ENCODE results near the gene CLCN7. TPM values are rescaled to one million over a fixed set of nuclear protein-coding genes. Genes with fewer than 3 reads are reported as not detected.

Gene CLCN7
- total and polyA plus RNA-seq, 2 of the 13 experiments (the other 11 are each of a cell fraction or from before 2014, with no cell fraction given): 24.6 to 25.1 TPM

DNA sequence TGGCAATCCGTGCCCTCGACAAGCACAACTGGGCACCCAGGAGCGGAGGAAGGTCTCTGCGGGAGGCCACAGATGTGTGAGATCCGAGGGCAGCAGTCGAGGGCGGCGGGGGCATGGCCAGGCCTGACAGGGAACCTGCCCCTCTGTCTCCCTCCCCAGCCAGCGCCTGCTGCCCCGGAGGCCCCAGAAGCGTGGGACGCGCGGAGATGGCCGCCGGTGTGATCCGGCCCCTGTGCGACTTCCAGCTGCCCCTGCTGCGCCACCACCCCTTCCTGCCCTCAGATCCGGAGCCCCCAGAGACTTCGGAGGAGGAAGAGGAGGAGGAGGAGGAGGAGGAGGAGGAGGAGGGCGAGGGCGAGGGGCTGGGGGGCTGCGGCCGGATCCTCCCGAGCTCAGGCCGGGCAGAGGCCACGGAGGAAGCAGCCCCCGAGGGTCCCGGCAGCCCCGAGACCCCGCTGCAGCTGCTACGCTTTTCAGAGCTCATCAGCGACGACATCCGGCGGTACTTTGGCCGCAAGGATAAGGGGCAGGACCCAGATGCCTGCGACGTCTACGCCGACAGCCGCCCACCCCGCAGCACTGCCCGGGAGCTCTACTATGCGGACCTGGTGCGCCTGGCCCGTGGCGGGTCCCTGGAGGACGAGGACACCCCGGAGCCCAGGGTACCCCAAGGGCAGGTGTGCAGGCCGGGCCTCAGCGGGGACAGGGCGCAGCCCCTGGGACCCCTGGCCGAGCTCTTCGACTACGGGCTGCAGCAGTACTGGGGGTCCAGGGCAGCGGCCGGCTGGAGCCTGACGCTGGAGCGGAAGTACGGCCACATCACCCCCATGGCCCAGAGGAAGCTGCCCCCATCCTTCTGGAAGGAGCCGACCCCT, 42.2 kb downstream of the CLCN7 start:
- 93% methylated on average over 30 of the region's 63 CpGs for WGBS (ENCODE audit: low lambda C conversion rate)
- no peak for ATAC-seq
- no TSS peak for BruUV-seq (replicated peaks)
- Histone ChIP-seq H3K79me2 (ENCODE audit: insufficient read depth, low read length) (no peaks in the 10 kb centered on the region), H3K4me3 (replicated peaks in 1 of 3; ENCODE audit: insufficient read depth in 1 of 3, low read depth in 2 of 3, low read length in 3 of 3) (no peak overlapping the region), H4K20me1 (ENCODE audit: insufficient read depth, low read length) (no peaks in the 10 kb centered on the region), H3K4me2 (ENCODE audit: low read depth, low read length) (no peak overlapping the region), H3K27me3 (ENCODE audit: control insufficient read depth in 1 of 2, insufficient read depth in 2 of 2, low read length in 2 of 2) (peaks cover 10 to 38% of the 10 kb centered on the region in 2 experiments), H2AFZ (ENCODE audit: low read length) (no peak overlapping the region), H3K27ac (ENCODE audit: extremely low read length, insufficient read depth, low read length) (no peak overlapping the region), H3K9ac (ENCODE audit: insufficient read depth, low read depth, low read length) (no peak overlapping the region), H3K36me3 (replicated peaks in 1 of 2; ENCODE audit: control insufficient read depth in 1 of 2, insufficient read depth in 2 of 2, low read length in 2 of 2) (no peaks in the 10 kb centered on the region), H3K4me1 (ENCODE audit: insufficient read depth, low read length) (peaks cover 63% of the 10 kb centered on the region), H3K9me3 (ENCODE audit: low read length) (no peaks in the 10 kb centered on the region)
- no peak for DNase-seq (ENCODE audit: low spot score)
- intact Hi-C loops (cut with micrococcal nuclease; ENCODE audit: unreplicated experiment) (no loop called here), in situ Hi-C loops (cut with HindIII; ENCODE audit: extremely low pct_ligation_motif_present, low pct_unique_long_range_greater_than_20kb) (no loop called here)
- POLR2A ChIA-PET: interaction anchor here (1.3 kb wide), 1 partner anchor 12 kb away, joined by 6 read pairs; the partner anchor contains the start of gene UQCC4
- TF ChIP-seq ZBTB20 (CRISPR knock-in tag; IDR thresholded peaks at IDR 0.05; ENCODE audit: borderline replicate concordance, low read depth) (no peak), FOXC1 (CRISPR knock-in tag; IDR thresholded peaks at IDR 0.05; ENCODE audit: borderline replicate concordance) (no peak), DR1 (CRISPR knock-in tag; IDR thresholded peaks at IDR 0.05) (no peak), NFE2L1 (CRISPR knock-in tag; IDR thresholded peaks at IDR 0.05; ENCODE audit: borderline replicate concordance) (no peak), ERF (CRISPR knock-in tag; IDR thresholded peaks at IDR 0.05) (no peak)
- TF ChIP-seq, protein P1, sequence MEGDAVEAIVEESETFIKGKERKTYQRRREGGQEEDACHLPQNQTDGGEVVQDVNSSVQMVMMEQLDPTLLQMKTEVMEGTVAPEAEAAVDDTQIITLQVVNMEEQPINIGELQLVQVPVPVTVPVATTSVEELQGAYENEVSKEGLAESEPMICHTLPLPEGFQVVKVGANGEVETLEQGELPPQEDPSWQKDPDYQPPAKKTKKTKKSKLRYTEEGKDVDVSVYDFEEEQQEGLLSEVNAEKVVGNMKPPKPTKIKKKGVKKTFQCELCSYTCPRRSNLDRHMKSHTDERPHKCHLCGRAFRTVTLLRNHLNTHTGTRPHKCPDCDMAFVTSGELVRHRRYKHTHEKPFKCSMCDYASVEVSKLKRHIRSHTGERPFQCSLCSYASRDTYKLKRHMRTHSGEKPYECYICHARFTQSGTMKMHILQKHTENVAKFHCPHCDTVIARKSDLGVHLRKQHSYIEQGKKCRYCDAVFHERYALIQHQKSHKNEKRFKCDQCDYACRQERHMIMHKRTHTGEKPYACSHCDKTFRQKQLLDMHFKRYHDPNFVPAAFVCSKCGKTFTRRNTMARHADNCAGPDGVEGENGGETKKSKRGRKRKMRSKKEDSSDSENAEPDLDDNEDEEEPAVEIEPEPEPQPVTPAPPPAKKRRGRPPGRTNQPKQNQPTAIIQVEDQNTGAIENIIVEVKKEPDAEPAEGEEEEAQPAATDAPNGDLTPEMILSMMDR (CRISPR knock-in tag; IDR thresholded peaks at IDR 0.05): no peak
- TF ChIP-seq, protein P2, sequence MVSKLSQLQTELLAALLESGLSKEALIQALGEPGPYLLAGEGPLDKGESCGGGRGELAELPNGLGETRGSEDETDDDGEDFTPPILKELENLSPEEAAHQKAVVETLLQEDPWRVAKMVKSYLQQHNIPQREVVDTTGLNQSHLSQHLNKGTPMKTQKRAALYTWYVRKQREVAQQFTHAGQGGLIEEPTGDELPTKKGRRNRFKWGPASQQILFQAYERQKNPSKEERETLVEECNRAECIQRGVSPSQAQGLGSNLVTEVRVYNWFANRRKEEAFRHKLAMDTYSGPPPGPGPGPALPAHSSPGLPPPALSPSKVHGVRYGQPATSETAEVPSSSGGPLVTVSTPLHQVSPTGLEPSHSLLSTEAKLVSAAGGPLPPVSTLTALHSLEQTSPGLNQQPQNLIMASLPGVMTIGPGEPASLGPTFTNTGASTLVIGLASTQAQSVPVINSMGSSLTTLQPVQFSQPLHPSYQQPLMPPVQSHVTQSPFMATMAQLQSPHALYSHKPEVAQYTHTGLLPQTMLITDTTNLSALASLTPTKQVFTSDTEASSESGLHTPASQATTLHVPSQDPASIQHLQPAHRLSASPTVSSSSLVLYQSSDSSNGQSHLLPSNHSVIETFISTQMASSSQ (IDR thresholded peaks at IDR 0.05; ENCODE audit: low read depth): no peak
- TF ChIP-seq, protein P2 (CRISPR knock-in tag; IDR thresholded peaks at IDR 0.05; ENCODE audit: borderline replicate concordance): no peak
- TF ChIP-seq, protein P3, sequence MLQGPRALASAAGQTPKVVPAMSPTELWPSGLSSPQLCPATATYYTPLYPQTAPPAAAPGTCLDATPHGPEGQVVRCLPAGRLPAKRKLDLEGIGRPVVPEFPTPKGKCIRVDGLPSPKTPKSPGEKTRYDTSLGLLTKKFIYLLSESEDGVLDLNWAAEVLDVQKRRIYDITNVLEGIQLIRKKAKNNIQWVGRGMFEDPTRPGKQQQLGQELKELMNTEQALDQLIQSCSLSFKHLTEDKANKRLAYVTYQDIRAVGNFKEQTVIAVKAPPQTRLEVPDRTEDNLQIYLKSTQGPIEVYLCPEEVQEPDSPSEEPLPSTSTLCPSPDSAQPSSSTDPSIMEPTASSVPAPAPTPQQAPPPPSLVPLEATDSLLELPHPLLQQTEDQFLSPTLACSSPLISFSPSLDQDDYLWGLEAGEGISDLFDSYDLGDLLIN (CRISPR knock-in tag; IDR thresholded peaks at IDR 0.05; ENCODE audit: borderline replicate concordance): no peak
- no peak for FAIRE-seq
- CTCF ChIA-PET (ENCODE audit: low intra/inter-chr PET ratio, low total read pairs): no interaction called here
